Neural crest cell (in vitro differentiated cells): Measurements from ENCODE around the gene SARNP. TPM values are rescaled to one million over a fixed set of nuclear protein-coding genes. Genes with fewer than 3 reads are reported as not detected.
A peak's percentile ranks its signal among the peaks of the same experiment; 100 is the strongest.

Experiments used
- DNase-seq: peaks from one replicate; pipeline ENCODE4 v3.0.0; 2021; ENCODE audit warnings: low read depth, mixed read lengths, low spot score
- H3K27ac Mint-ChIP-seq: one replicate; pipeline ENCODE4 v1.8.0; 2021; ENCODE audit warnings: mild to moderate bottlenecking, mixed read lengths; ENCODE audit not compliant: unreplicated experiment
- H3K27me3 Mint-ChIP-seq: 2 replicates; pipeline ENCODE4 v1.8.0; 2021; ENCODE audit warnings: low read depth, mild to moderate bottlenecking, mixed read lengths
- H3K36me3 Mint-ChIP-seq: 2 replicates; pipeline ENCODE4 v1.8.0; 2021; ENCODE audit warnings: low read depth, mild to moderate bottlenecking, mixed read lengths
- H3K4me1 Mint-ChIP-seq: 2 replicates; pipeline ENCODE4 v1.8.0; 2021; ENCODE audit warnings: mixed read lengths
- H3K4me3 Mint-ChIP-seq: one replicate; pipeline ENCODE4 v1.8.0; 2021; ENCODE audit warnings: mild to moderate bottlenecking, mixed read lengths
- H3K9me3 Mint-ChIP-seq: 2 replicates; pipeline ENCODE4 v1.8.0; 2021; ENCODE audit warnings: mixed read lengths
- CTCF ChIP-seq: fragments of 200-600 bp; sonication (generic); conservative IDR thresholded peaks from 2 replicates; pipeline ENCODE4 v1.5.0; 2021; ENCODE audit warnings: antibody characterized with exemption, mild to moderate bottlenecking
- total RNA-seq: library from RNA; stranded (reverse); gene quantifications from 2 replicates; pipeline ENCODE4 v1.2.1, GENCODE V29; 2021

SARNP gene
- total RNA-seq, 1 donor from 2014 or later = 121 TPM

- H3K4me3 Mint-ChIP-seq = no peak overlapping the region
- H3K27me3 Mint-ChIP-seq = no peaks in the 10 kb centered on the region
- H3K9me3 Mint-ChIP-seq = peaks cover 3% of the 10 kb centered on the region
- no peak for DNase-seq
- no peak overlapping the region for H3K27ac Mint-ChIP-seq
- no peaks in the 10 kb centered on the region for H3K4me1 Mint-ChIP-seq
- TF ChIP-seq CTCF = no peak
- no peaks in the 10 kb centered on the region for H3K36me3 Mint-ChIP-seq
Measured at GRCh38 chr12:55861396-55861795, 43.9 kb upstream of the SARNP start.

- Mint-ChIP-seq H3K27me3 (no peaks in the 10 kb centered on the region), H3K27ac (no peak overlapping the region), H3K4me3 (no peak overlapping the region), H3K36me3 (no peaks in the 10 kb centered on the region), H3K4me1 (peaks cover 19% of the 10 kb centered on the region), H3K9me3 (no peaks in the 10 kb centered on the region)
- no peak for TF ChIP-seq CTCF
- DNase-seq = no peak
Measured at GRCh38 chr12:55852740-55853139, 35.2 kb upstream of the SARNP start.

GRCh38 chr12:55850893-55851292 lies 33.4 kb upstream of the SARNP start:
- DNase-seq = no peak
- TF ChIP-seq CTCF = no peak
- no peaks in the 10 kb centered on the region for H3K9me3 Mint-ChIP-seq
- no peaks in the 10 kb centered on the region for H3K36me3 Mint-ChIP-seq
- H3K4me1 Mint-ChIP-seq = peaks cover 28% of the 10 kb centered on the region
- H3K4me3 Mint-ChIP-seq = no peak overlapping the region
- peaks cover 2% of the 10 kb centered on the region for H3K27me3 Mint-ChIP-seq
- no peak overlapping the region for H3K27ac Mint-ChIP-seq

GRCh38 chr12:55850401-55850800 lies 32.9 kb upstream of the SARNP start:
- Mint-ChIP-seq H3K4me1 (peaks cover 28% of the 10 kb centered on the region), H3K36me3 (no peaks in the 10 kb centered on the region), H3K9me3 (no peaks in the 10 kb centered on the region), H3K4me3 (no peak overlapping the region), H3K27ac (peak overlapping the region; percentile 16), H3K27me3 (peaks cover 2% of the 10 kb centered on the region)
- TF ChIP-seq CTCF = no peak
- DNase-seq = no peak

- no peaks in the 10 kb centered on the region for H3K9me3 Mint-ChIP-seq
- peaks cover 32% of the 10 kb centered on the region for H3K4me1 Mint-ChIP-seq
- H3K27ac Mint-ChIP-seq = peak overlapping the region; percentile 16
Measured at GRCh38 chr12:55849616-55850343, 32.3 kb upstream of the SARNP start.

More at GRCh38 chr12:55849616-55850343, 32.3 kb upstream of the SARNP start:
- Mint-ChIP-seq H3K27me3 (peaks cover 2% of the 10 kb centered on the region), H3K36me3 (no peaks in the 10 kb centered on the region), H3K4me3 (no peak overlapping the region)
- no peak for DNase-seq
- no peak for TF ChIP-seq CTCF
